Measurements from ENCODE around the gene ANO2.

Gene ANO2

DNA sequence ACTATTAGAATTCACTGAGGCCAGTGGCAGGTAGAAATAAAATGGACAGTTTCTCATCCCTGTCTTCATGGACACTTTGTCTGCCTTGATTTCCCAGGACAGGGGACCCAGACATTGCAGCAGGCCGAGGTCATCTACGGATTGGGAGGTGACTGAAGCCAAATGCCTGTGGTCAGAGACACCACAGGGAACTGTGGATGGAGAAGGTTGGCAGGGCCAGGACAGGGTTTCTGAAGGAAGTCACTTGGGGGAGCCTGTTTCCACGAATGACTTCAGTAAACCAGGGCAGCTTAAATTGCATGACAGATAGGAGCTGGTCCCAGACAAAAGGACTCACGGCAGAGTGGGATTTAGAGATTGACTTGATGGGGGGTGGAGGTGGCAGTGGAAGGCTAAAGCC lies 288.2 kb downstream of the ANO2 start:
- no peak for FAIRE-seq

DNA sequence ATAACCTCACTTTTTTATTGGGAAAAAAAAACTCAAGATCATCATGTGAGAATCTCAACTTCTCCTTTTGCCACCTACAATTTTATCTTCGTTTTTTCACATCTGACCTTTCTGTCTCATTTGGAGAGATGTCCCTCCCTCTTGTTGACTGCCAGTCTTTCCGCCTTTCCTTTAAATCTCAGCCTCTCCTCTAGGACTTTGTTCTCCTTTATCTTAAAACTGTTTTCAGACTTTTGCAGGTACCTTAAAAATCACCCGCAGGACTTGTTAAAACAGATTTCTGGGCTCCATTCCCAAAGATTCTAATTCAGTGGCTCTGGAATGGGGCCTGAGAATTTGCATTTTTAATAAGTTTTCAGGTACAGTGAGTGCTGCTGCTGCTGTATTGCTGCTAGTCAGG lies 289.9 kb downstream of the ANO2 start:
- FAIRE-seq, result no peak

DNA sequence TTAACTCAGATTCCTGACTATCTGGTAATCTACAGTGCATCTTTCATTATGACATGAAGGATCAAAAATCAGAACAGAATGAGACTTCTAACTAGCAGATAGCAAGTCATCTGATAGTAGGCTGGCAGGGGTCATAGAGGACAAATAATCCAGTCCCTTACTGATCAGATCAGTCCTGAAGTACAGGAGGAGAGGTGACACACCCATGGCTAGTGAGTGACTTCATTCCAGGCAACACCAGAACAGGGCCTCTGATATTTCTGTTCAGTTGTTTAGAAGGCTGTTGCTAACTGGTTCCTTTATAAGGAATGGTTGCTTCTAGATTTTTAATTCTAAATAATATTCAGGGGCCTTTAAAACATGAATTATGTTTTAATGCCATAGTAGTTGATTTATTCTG lies 291.0 kb downstream of the ANO2 start:
- FAIRE-seq, result no peak

- FAIRE-seq, result no peak
These were observed 294.1 kb downstream of the ANO2 start for GRCh38 chr12:5650829-5651461.

- no peak for FAIRE-seq
These were observed 294.8 kb downstream of the ANO2 start for GRCh38 chr12:5650281-5650680.

- FAIRE-seq, result no peak
These were observed 296.2 kb downstream of the ANO2 start for GRCh38 chr12:5648692-5649359.

DNA sequence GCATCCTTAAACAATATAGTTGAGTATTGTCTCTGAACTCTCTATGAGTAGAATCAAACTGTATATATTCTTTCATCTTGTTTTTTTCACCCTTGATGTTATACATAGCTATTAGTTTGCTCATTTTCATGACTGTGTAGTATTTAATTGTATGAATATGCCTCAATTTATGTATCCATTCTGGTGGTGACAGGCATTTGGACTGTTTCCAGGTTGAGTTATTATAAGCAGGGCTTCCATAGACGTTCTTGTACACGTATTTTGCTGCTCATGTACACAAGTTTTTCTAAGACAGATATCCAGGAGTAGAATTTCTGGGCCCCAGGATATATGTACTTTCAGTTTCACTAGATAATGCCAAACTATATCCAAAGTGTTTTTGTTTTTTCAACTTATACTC lies 301.8 kb downstream of the ANO2 start:
- no peak for FAIRE-seq

DNA sequence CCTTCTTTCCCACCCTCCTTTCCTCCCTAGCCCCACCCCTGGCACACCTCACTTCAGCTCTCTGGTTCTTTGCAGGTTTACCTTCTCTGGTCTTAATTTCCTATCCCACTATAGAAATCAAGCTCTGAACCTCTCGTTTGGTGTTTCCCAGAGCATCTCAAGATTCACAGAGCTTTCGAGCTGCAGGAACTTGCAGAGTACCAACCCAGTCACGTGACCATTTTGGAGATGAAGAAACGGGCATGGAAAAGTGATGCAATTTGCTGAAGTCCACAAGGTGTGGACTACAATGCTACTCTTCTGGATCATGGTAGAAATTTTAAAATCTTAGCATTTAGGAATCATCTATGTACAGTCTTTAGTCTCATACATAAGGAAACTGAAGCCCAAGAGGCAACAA lies 307.4 kb downstream of the ANO2 start:
- FAIRE-seq, result no peak

DNA sequence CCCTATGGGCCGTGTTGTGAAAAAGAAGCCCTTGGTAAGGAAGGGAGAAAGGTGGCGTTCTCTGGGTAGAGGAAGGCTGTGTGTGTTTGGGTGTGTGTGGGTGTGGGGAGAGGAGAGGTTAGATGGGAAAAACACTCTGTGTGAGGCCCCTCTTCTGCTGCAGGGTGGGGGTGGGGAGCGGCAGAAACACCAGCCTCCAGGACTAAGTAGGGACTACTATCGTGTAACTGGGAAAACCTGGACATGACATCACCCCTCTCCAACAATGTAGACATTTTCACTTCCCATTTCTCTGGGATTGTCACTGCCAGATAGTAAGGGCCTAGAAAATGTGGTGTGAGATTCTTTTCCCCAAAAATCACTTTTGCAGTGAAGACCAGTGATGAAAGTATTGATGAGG lies 308.2 kb downstream of the ANO2 start:
- no peak for FAIRE-seq

- no peak for FAIRE-seq
These were observed 312.0 kb downstream of the ANO2 start for GRCh38 chr12:5633106-5633505.

DNA sequence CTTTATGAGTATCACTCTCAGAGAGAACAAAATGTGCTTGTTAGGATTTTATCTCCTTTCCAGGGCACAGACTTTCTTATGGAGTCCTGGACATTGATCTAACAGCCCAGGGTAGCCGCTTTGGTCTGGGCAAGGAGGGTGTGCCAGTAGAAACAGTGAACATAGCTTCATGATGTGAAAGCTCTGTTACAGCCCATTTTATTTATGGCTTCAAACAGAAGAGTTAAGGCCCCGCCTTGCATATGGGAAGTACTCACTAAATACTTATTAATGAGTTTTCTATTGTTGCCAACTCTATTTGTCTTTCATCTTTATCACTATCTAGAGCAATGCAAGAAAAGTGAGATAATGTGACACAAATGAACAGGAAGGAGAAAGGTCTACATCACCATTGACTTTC lies 312.6 kb downstream of the ANO2 start:
- no peak for FAIRE-seq

DNA sequence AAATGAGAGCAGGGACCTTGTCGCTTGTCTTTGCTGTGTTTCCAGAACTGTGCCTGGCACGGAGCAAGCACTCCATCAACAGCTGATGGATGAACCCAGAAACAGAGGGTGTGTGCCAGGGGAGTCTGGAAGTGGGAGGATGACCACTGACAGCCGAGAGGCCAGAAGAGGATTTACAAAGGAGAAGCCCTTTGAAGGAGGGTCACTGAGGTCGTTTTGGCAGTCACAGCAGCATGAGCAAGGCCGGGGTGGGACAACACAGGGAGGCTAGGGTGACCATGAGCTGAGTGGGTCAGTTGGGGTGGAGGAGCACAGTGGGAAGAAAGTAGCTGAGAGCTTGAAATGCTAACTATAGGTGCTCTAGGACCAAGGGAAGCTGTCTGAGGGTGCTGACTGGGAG lies 313.6 kb downstream of the ANO2 start:
- no peak for FAIRE-seq

GRCh38 chr12:5630726-5631125 lies 314.3 kb downstream of the ANO2 start:
- no peak for FAIRE-seq

DNA sequence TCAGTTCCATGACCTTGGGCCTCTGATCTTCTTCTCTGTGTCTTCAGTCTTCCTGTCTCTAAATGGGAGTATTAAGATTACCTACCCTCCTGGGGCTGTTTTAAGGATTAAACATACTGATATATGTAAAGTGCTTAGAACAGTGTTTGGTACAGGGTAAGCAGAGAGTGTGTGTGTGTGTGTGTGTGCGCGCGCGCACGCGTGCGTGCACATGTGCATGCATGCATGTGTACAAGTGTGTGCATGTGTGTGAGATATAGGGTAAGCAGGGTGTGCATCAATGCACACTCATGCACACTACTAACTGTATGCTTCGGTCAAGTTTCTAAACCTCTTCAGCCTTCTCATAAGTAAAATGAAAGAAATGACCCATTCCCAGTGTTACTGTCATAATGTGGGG lies 316.6 kb downstream of the ANO2 start:
- no peak for FAIRE-seq

GRCh38 chr12:5627053-5627630 lies 317.9 kb downstream of the ANO2 start:
- FAIRE-seq, result no peak

DNA sequence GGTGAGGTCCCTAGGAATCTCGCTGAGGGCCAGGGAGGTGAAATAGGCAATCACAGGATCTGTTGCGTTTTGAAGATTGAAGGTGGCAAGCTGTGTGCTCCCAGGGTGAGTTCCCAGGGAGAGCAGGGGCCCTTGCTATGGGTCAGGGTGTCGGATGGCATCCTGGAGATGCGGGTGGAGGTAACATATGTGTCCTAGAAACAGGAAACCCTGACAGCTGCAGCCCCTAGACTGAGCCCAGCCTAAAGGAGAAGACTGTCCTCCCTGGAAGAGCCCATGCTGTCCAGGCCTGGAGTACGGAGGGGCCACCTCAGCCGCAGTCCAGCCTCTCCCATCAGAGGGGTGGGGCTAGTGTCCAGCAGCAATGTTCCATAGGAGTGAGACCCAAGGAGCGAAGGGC lies 318.9 kb downstream of the ANO2 start:
- FAIRE-seq, result no peak

- no peak for FAIRE-seq
These were observed 320.4 kb downstream of the ANO2 start for GRCh38 chr12:5624486-5625272.

DNA sequence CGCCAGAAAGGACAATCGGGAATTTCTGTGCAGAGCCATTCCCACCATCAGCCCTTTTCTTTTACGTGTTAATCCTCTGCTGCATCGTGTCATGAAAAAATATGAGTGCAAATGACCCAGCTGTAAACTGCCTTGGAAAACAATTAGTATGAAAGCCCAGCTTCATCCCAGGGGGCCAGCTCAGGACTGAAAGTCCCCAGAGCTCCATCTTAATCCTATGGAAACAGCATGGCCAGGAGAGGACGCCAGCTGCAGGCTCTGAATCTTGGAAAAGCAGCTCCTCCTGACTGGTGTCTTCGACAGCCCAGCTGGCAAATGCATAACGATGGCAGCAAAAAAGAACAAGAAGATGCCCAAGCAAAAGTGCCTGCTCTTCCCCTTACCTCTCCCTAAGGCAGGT lies 321.6 kb downstream of the ANO2 start:
- no peak for FAIRE-seq

DNA sequence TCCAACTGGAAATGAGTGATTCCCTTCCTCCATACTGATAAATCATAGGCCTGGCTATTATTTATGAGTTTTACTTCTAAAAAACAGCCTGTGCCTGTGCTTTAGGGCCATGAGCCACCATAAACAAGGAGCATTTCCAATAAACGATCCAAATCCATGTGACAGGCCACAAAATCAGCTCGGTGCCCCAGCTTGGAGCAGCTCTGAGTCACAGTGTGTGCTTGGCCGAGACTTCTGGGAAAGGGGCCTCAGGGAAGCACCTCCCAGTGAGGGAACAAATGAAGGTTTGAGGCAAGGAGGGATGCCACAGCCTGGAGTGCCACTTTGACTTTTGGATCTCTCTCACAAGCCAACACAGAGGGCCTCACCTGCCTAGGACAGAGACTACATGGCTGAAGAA lies 322.8 kb downstream of the ANO2 start:
- FAIRE-seq, result no peak

- no peak for FAIRE-seq
These were observed 323.7 kb downstream of the ANO2 start for GRCh38 chr12:5621329-5621728.

DNA sequence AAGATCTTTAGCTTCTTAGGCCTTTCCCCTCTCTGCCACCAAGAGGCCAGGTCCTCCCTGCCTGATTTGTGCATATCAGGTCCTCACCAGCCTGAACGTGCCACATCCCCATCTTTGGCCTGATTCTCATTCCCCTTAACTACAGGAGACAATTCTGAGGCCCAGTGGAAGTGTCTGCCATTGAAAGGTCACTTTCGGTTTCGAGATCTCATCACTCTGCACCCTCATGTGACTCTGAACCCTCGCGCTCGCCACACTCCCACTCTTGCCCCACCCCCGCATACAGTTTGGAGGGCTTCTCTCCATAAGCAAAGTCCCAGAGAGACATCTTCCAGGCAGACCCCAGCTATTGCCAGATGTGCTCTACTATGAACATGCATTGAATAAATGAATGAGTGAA lies 324.2 kb downstream of the ANO2 start:
- FAIRE-seq, result no peak

DNA sequence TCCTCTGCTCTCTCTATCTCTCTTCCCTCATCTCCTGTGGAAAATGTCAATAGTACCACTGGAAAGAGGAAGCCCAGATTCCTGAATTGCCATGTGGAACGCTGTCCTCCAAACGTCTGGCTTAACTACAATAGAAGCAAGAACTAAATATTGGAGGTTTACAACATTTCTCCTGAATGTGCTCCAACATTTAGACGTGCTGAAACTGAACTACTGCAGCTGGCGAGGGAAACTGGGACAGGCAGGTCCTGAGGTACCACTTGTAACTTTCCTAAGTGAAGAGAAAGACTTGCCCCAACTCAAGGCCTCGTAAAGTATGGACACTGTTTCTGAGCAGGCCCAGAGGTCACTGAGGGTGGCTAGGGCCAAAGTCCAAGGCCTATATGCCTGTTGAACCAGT lies 325.4 kb downstream of the ANO2 start:
- FAIRE-seq, result no peak

DNA sequence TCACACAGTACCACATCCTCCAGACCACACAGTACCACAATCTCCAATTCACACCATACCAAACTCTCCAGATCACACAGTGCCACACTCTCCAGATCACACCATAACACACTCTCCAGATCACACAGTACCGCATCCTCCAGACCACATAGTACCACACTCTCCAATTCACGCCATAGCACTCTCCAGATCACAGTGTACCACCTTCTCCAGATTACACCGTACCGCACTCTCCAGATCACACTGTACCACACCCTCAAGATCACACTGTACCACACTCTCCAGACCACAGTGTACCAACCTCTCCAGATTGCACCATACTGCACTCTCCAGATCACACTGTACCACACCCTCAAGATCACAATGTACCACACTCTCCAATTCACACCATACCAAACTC lies 328.2 kb downstream of the ANO2 start:
- no peak for FAIRE-seq

GRCh38 chr12:5615760-5616159 lies 329.3 kb downstream of the ANO2 start:
- no peak for FAIRE-seq
